ENCODE data around the gene LSM12.

The LSM12 gene

GRCh38 chr17:44014133-44014436 lies 52.4 kb downstream of the LSM12 start:
- peak overlapping the region; percentile 97 for H3K4me3 ChIP-seq (ENCODE audit: control insufficient read depth, low read depth, low read length)
- TF ChIP-seq CTCF (conservative IDR thresholded peaks at IDR 0.05; ENCODE audit: control insufficient read depth, insufficient read depth, low read depth, low read length): no peak
- DNase-seq (ENCODE audit: low read depth): no peak

- H3K4me3 ChIP-seq (ENCODE audit: control insufficient read depth, low read depth, low read length): no peak overlapping the region
- DNase-seq (ENCODE audit: low read depth): no peak
- no peak for TF ChIP-seq CTCF (conservative IDR thresholded peaks at IDR 0.05; ENCODE audit: control insufficient read depth, insufficient read depth, low read depth, low read length)
These were observed 53.6 kb downstream of the LSM12 start for GRCh38 chr17:44012874-44013273.

- DNase-seq (ENCODE audit: low read depth): no peak
- no peak for TF ChIP-seq CTCF (conservative IDR thresholded peaks at IDR 0.05; ENCODE audit: control insufficient read depth, insufficient read depth, low read depth, low read length)
- no peak overlapping the region for H3K4me3 ChIP-seq (ENCODE audit: control insufficient read depth, low read depth, low read length)
These were observed 54.1 kb downstream of the LSM12 start for GRCh38 chr17:44012391-44012790.

- DNase-seq (ENCODE audit: low read depth): no peak
- no peak overlapping the region for H3K4me3 ChIP-seq (ENCODE audit: control insufficient read depth, low read depth, low read length)
- TF ChIP-seq CTCF (conservative IDR thresholded peaks at IDR 0.05; ENCODE audit: control insufficient read depth, insufficient read depth, low read depth, low read length): no peak
These were observed 54.6 kb downstream of the LSM12 start for GRCh38 chr17:44011876-44012275.

GRCh38 chr17:44010966-44011647 lies 55.4 kb downstream of the LSM12 start:
- no peak overlapping the region for H3K4me3 ChIP-seq (ENCODE audit: control insufficient read depth, low read depth, low read length)
- no peak for TF ChIP-seq CTCF (conservative IDR thresholded peaks at IDR 0.05; ENCODE audit: control insufficient read depth, insufficient read depth, low read depth, low read length)
- peak; percentile 80 for DNase-seq (ENCODE audit: low read depth)

- no peak for DNase-seq (ENCODE audit: low read depth)
- no peak overlapping the region for H3K4me3 ChIP-seq (ENCODE audit: control insufficient read depth, low read depth, low read length)
- TF ChIP-seq CTCF (conservative IDR thresholded peaks at IDR 0.05; ENCODE audit: control insufficient read depth, insufficient read depth, low read depth, low read length): no peak
These were observed 58.1 kb downstream of the LSM12 start for GRCh38 chr17:44008205-44008909.
